Trophoblast cell (in vitro differentiated cells and primary cell): ENCODE results near the gene KDM6B.

ENCODE experiments used
- DNase-seq, 2 donors: peaks; one replicate each; pipeline ENCODE4 v3.0.0-alpha.2; 2016
- H2AFZ ChIP-seq: 2 replicates; pipeline ENCODE4 v1.6.1; 2013; ENCODE audit warnings: low read length, moderate library complexity, mild to moderate bottlenecking; ENCODE audit not compliant: insufficient read depth, poor library complexity
- H2AK5ac ChIP-seq: 2 replicates; pipeline ENCODE4 v1.6.1; 2013; ENCODE audit warnings: mild to moderate bottlenecking, low read length
- H2BK120ac ChIP-seq: 2 replicates; pipeline ENCODE4 v1.6.1; 2013; ENCODE audit warnings: low read length, mild to moderate bottlenecking, moderate library complexity; ENCODE audit not compliant: insufficient read depth, poor library complexity
- H2BK12ac ChIP-seq: 2 replicates; pipeline ENCODE4 v1.6.1; 2013; ENCODE audit warnings: mild to moderate bottlenecking, low read length, moderate library complexity
- H2BK5ac ChIP-seq: 2 replicates; pipeline ENCODE4 v1.6.1; 2013; ENCODE audit warnings: low read length, low read depth, moderate library complexity, mild to moderate bottlenecking; ENCODE audit not compliant: poor library complexity
- H3K14ac ChIP-seq: 2 replicates; pipeline ENCODE4 v1.6.1; 2013; ENCODE audit warnings: mild to moderate bottlenecking, low read length
- H3K18ac ChIP-seq: 2 replicates; pipeline ENCODE4 v1.6.1; 2013; ENCODE audit warnings: mild to moderate bottlenecking, low read length
- H3K23ac ChIP-seq: 2 replicates; pipeline ENCODE4 v1.6.1; 2013; ENCODE audit warnings: low read length
- H3K27ac ChIP-seq: 2 replicates; pipeline ENCODE4 v1.5.1; 2013; ENCODE audit warnings: low read depth, mild to moderate bottlenecking, inconsistent platforms, low read length, moderate library complexity
- H3K27me3 ChIP-seq: 2 replicates; pipeline ENCODE4 v1.6.1; 2013; ENCODE audit warnings: inconsistent platforms, mild to moderate bottlenecking, low read length, moderate library complexity; ENCODE audit not compliant: insufficient read depth
- H3K36me3 ChIP-seq, 2 experiments: 1 replicate in 1 of 2; 2 replicates in 1 of 2; pipeline ENCODE4 v1.6.1; 2013; ENCODE audit warnings: low read length in 2 of 2, mild to moderate bottlenecking in 2 of 2, moderate library complexity in 1 of 2; ENCODE audit not compliant: insufficient read depth in 2 of 2, control insufficient read depth in 1 of 2
- H3K4ac ChIP-seq: 2 replicates; pipeline ENCODE4 v1.6.1; 2013; ENCODE audit warnings: low read depth, mild to moderate bottlenecking, low read length, moderate library complexity
- H3K4me1 ChIP-seq, 2 experiments: 1 replicate in 1 of 2; 2 replicates in 1 of 2; pipeline ENCODE4 v1.6.1; 2013; ENCODE audit warnings: low read length in 2 of 2, mild to moderate bottlenecking in 2 of 2, moderate library complexity in 1 of 2; ENCODE audit not compliant: insufficient read depth in 2 of 2, control insufficient read depth in 1 of 2
- H3K4me2 ChIP-seq: 2 replicates; pipeline ENCODE4 v1.6.1; 2013; ENCODE audit warnings: inconsistent platforms, mild to moderate bottlenecking, low read length, moderate library complexity
- H3K4me3 ChIP-seq: 2 replicates; pipeline ENCODE4 v1.5.1; 2013; ENCODE audit warnings: mild to moderate bottlenecking, low read depth, low read length, inconsistent platforms
- H3K79me1 ChIP-seq: one replicate; pipeline ENCODE4 v1.6.1; 2013; ENCODE audit warnings: low read length
- H3K79me2 ChIP-seq: 2 replicates; pipeline ENCODE4 v1.6.1; 2013; ENCODE audit warnings: low read length, mild to moderate bottlenecking; ENCODE audit not compliant: control insufficient read depth, insufficient read depth, poor library complexity
- H3K9ac ChIP-seq: 2 replicates; pipeline ENCODE4 v1.6.1; 2013; ENCODE audit warnings: mild to moderate bottlenecking, low read length
- H3K9me3 ChIP-seq: 2 replicates; pipeline ENCODE4 v1.6.1; 2013; ENCODE audit warnings: low read depth, mild to moderate bottlenecking, control low read depth, inconsistent platforms, low read length; ENCODE audit not compliant: insufficient read depth
- H4K12ac ChIP-seq: 2 replicates; pipeline ENCODE4 v1.6.1; 2013; ENCODE audit warnings: low read depth, mild to moderate bottlenecking, low read length, moderate library complexity
- H4K8ac ChIP-seq: 2 replicates; pipeline ENCODE4 v1.6.1; 2013; ENCODE audit warnings: low read depth, mild to moderate bottlenecking, low read length, moderate library complexity
- H4K91ac ChIP-seq: one replicate; pipeline ENCODE4 v1.6.1; 2013; ENCODE audit warnings: low read depth, mild to moderate bottlenecking, low read length, moderate library complexity
- WGBS: extraction: QIAGEN DNeasy Blood & Tissue Kit; methylation state at CpG from one replicate; pipeline ENCODE4 v1.1.7; 2013; ENCODE audit warnings: missing lambda C conversion rate; ENCODE audit not compliant: insufficient read length, insufficient coverage; ENCODE audit errors: extremely low coverage; 5-methylcytosine and 5-hydroxymethylcytosine counted together

Gene KDM6B

GRCh38 chr17:7844292-7845154 is 10.5 kb downstream of the KDM6B start:
- peak overlapping the region; percentile 66 for H3K4ac ChIP-seq
- H3K4me1 ChIP-seq: peaks cover 19 to 20% of the 10 kb centered on the region in 2 experiments
- H3K36me3 ChIP-seq: peaks cover 47 to 53% of the 10 kb centered on the region in 2 experiments
- H3K4me2 ChIP-seq: peak overlapping the region; percentile 98
- peak overlapping the region; percentile 27 for H4K8ac ChIP-seq
- peak overlapping the region; percentile 86 for H4K91ac ChIP-seq
- H2AK5ac ChIP-seq: peak overlapping the region; percentile 38
- H3K79me1 ChIP-seq: peaks cover 31% of the 10 kb centered on the region
- peak; percentile 86 to 91 for DNase-seq
- H3K4me3 ChIP-seq: peak overlapping the region; percentile 77
- peak overlapping the region; percentile 30 for H3K14ac ChIP-seq
- peaks cover 28% of the 10 kb centered on the region for H3K79me2 ChIP-seq
- H3K23ac ChIP-seq: no peak overlapping the region
- H3K9ac ChIP-seq: peak overlapping the region; percentile 77
- H3K9me3 ChIP-seq: peaks cover 3% of the 10 kb centered on the region
- H4K12ac ChIP-seq: peak overlapping the region; percentile 17
- H3K27ac ChIP-seq: peak overlapping the region; percentile 70
- peak overlapping the region; percentile 39 for H2BK5ac ChIP-seq
- H2AFZ ChIP-seq: no peak overlapping the region
- H2BK120ac ChIP-seq: peak overlapping the region; percentile 65
- no CpG with 5 or more reads among the region's 71 CpGs for WGBS
- no peak overlapping the region for H2BK12ac ChIP-seq
- H3K18ac ChIP-seq: peak overlapping the region; percentile 79
- H3K27me3 ChIP-seq: no peaks in the 10 kb centered on the region

GRCh38 chr17:7845359-7846062 is 11.5 kb downstream of the KDM6B start:
- Histone ChIP-seq H3K9ac (peak overlapping the region; percentile 50), H3K14ac (no peak overlapping the region), H3K4me1 (peaks cover 10 to 13% of the 10 kb centered on the region in 2 experiments), H2BK120ac (no peak overlapping the region), H3K79me1 (peaks cover 31% of the 10 kb centered on the region), H3K79me2 (peaks cover 28% of the 10 kb centered on the region), H2AFZ (no peak overlapping the region), H3K9me3 (peaks cover 3% of the 10 kb centered on the region), H3K27me3 (no peaks in the 10 kb centered on the region), H3K4ac (peak overlapping the region; percentile 59), H2BK12ac (no peak overlapping the region), H4K8ac (no peak overlapping the region), H2BK5ac (no peak overlapping the region), H4K91ac (no peak overlapping the region), H3K4me2 (peak overlapping the region; percentile 98), H3K36me3 (peaks cover 51 to 54% of the 10 kb centered on the region in 2 experiments), H3K23ac (no peak overlapping the region), H3K18ac (peak overlapping the region; percentile 38), H3K27ac (no peak overlapping the region), H2AK5ac (no peak overlapping the region), H4K12ac (no peak overlapping the region), H3K4me3 (no peak overlapping the region)
- WGBS: no CpG with 5 or more reads among the region's 15 CpGs
- no peak for DNase-seq

GRCh38 chr17:7846063-7846735 is 12.2 kb downstream of the KDM6B start:
- H4K8ac ChIP-seq: no peak overlapping the region
- no peaks in the 10 kb centered on the region for H3K27me3 ChIP-seq
- no peak overlapping the region for H3K4ac ChIP-seq
- H4K12ac ChIP-seq: no peak overlapping the region
- DNase-seq: no peak
- peaks cover 30% of the 10 kb centered on the region for H3K79me1 ChIP-seq
- H4K91ac ChIP-seq: no peak overlapping the region
- no peak overlapping the region for H2BK120ac ChIP-seq
- no peak overlapping the region for H3K4me2 ChIP-seq
- H2BK5ac ChIP-seq: no peak overlapping the region
- peaks cover 58% of the 10 kb centered on the region in 2 experiments for H3K36me3 ChIP-seq
- no peak overlapping the region for H2AK5ac ChIP-seq
- peaks cover 28% of the 10 kb centered on the region for H3K79me2 ChIP-seq
- no peak overlapping the region for H3K9ac ChIP-seq
- peak overlapping the region; percentile 62 for H3K18ac ChIP-seq
- H2AFZ ChIP-seq: no peak overlapping the region
- no peak overlapping the region for H3K14ac ChIP-seq
- H3K27ac ChIP-seq: no peak overlapping the region
- H3K4me1 ChIP-seq: peaks cover 8 to 9% of the 10 kb centered on the region in 2 experiments
- H3K4me3 ChIP-seq: no peak overlapping the region
- H3K23ac ChIP-seq: no peak overlapping the region
- peaks cover 3% of the 10 kb centered on the region for H3K9me3 ChIP-seq
- no CpG with 5 or more reads among the region's 22 CpGs for WGBS
- no peak overlapping the region for H2BK12ac ChIP-seq
